HG02588 (cell line): ENCODE data around the gene RNF44.

Experiments used
- ATAC-seq: cut with Tn5 transposase; IDR thresholded peaks from one replicate; pipeline ENCODE4 v1.9.1; 2021; ENCODE audit warnings: mild to moderate bottlenecking, moderate library complexity; ENCODE audit not compliant: unreplicated experiment

RNF44 gene

DNA sequence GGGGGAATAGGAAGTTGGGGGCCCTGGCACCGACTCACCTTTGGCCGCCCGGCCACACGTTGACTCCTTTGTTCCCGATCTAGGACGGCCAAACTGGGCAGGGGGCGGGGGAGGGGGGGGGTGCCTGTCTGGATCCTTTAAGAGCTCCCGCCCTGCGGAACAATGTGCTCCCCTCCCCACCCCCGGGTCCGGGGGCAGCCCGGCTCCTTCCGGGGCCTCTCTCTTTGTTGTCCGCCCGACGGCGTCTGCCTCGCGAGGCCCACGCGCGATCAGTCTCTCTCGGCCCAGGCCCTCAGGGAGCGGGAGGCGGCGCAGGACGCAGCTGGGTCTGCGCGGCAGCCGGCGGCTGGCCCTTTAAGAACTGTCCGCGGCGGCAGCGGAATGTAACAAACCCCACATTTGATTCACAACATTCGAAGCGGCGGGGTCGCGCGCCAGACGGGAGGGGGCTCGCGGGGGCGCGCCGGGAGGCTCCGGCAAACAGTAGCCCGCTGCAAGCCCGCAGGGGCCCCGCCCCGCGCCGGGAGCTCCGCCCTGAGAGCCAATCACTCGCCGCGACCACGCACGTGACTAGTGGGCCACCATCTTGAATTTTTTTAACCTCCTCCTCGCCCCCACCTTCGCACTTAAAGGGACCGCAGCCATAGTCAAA, at the start of gene RNF44:
TSS of gene RNF44 (minus strand) at position 501 of the 652 bp plus-strand sequence. CDS start 4,930 bp downstream, outside the sequence.
- peak; percentile 49 for ATAC-seq

GRCh38 chr5:176583076-176583475, 45.9 kb upstream of the RNF44 start:
- no peak for ATAC-seq

GRCh38 chr5:176581361-176581760, 44.2 kb upstream of the RNF44 start:
- no peak for ATAC-seq

DNA sequence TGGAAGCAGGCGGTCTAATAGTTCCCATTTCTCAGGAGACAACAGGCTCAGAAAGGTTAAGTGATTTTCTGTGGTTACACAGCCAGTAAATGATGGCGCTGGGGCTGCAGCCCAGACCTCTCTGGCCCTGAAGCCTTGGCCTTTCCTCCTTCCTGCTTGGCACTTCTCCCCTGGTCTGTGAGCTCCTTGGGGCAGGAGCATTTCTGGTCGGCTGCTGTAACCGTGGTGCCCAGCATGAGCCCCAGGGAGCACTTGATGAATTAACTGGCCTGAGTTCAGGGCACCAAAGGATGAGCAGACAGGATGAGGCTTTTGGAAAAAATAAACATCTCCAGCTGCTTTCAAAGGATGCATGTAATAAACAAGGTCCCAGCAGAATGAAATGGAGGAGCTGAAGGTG, 42.1 kb upstream of the RNF44 start:
- ATAC-seq: no peak

DNA sequence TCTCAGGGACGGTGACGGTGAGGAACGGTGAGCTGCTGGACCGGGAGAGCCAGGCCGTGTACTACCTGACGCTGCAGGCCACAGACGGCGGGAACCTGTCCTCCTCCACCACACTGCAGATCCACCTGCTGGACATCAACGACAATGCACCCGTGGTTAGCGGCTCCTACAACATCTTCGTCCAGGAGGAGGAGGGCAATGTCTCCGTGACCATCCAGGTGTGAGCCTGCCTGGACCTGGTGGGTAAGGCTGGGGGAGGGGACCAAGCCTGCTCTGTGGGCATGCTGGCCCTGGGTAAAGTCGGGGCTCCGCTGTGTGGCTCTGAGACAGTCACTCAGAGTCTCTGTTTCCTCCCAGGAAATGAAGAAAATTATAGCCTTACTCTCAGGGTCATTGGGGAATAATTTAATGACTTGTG, 41.2 kb upstream of the RNF44 start:
- no peak for ATAC-seq

DNA sequence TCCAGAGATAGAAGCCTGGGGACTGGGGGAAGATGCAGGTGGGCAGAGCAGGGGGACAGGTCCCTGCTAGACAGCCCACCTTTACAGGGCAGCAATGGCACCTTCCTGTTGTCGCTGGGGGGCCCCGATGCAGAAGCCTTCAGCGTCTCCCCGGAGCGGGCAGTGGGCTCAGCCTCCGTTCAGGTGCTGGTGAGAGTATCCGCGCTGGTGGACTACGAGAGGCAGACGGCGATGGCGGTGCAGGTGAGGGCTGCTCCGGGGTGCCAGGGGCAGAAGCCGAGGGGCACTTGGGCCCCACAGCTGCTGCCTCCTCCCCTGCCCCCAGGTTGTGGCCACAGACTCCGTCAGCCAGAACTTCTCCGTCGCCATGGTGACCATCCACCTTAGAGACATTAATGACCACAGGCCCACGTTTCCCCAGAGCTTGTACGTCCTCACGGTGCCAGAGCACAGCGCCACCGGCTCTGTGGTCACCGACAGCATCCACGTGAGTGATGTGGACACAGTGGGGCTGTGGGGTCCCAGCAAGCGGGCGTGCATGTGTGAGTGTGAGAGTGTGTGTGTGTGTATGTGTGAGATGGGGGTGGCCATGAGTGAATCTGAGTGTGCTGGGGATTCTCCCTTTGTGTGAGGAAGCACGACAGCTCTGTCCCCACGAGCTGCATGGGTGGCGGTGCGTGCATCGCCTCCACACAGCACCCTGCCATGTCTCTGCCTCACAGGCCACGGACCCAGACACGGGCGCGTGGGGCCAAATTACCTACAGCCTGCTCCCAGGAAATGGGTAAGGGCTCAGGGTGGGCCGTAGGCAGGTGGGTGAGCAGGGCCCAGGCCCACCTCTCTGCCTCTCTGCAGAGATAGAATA, 40.3 kb upstream of the RNF44 start:
- ATAC-seq: no peak

GRCh38 chr5:176575488-176576422, 38.6 kb upstream of the RNF44 start:
- no peak for ATAC-seq

- ATAC-seq: no peak
Observed at GRCh38 chr5:176575066-176575465, 37.9 kb upstream of the RNF44 start.

DNA sequence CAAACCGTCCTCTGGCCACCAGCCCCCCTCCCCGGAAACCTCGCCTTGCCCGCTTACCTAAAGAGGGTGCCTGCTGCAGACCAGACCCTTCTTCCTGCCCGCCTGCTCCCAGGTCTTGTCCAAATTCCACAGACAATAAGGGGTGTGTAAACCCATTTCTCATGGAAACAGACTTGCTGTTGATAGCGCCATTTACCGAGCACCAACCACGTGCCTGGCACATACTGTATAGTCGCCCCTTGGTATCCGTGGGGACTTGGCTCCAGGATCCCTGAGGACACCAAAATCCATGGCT, 37.0 kb upstream of the RNF44 start:
- ATAC-seq: no peak

DNA sequence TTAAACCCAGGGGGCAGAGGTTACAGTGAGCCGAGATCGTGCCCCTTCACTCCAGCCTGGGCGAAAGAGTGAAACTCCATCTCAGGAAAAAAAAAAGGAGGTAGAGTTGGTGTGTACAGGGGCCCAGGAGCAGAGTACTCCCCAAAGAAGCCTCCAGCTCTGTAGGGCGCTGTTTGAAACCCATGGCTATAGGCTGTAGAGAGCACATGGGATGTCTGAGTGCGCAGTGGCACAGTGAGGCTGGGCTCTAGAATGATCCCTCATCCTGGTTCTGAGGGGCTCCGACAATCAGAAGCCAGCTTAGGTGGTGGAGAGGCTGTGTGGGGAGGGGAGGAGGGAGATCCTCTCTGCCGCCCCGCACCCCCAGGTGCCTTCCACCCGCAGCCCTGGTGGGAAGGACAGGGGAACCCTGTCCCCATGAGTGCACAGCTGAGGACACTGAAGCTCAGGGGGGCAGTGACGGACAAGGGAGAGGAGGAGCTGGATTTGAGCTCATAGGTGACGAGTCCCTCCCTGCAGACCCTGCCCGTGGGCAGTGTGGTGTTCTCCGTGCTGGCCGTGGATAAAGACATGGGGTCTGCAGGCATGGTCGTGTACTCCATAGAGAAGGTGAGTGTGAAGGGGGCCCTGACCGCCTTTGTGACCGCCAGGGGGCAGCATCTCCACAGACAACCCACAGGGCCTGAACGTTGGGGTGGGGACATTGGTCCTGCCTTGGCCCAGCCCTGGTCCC, 36.5 kb upstream of the RNF44 start:
- ATAC-seq: peak; percentile 55

DNA sequence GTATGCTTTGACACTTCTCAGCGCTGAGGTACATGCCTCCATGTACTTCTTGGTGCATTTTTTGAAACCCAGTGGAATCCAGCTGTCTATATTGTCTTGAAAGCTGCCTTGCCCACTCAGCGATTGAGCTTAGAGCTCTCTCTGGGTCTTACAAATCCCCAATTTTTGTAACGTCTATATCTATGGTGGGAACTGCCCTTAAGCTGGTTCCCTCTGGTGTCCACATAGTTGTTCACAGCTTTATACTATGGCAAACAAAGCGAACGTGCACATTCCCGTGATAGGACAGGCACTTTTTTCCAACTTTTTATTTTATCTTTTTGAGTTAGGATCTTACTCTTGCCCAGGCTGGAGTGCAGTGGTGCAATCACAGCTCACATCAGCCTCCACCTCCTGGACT, 32.8 kb upstream of the RNF44 start:
- no peak for ATAC-seq

DNA sequence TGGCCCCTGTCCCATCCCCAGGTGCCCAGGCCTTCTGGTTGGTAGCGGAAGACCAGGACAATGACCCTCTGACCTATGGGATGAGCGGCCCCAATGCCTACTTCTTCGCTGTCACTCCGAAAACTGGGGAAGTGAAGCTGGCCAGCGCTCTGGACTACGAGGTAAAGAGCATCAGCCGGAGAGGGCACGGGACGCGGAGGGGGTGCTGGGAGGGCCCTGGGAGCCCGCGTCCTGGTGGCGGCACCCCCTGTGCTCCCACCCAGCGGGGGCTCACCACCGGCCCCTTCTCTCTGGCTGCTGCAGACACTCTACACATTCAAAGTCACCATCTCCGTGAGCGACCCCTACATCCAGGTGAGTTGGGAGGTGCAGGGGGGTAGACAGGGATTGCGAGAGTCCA, 31.5 kb upstream of the RNF44 start:
- no peak for ATAC-seq

GRCh38 chr5:176565760-176566288, 28.6 kb upstream of the RNF44 start:
- no peak for ATAC-seq

DNA sequence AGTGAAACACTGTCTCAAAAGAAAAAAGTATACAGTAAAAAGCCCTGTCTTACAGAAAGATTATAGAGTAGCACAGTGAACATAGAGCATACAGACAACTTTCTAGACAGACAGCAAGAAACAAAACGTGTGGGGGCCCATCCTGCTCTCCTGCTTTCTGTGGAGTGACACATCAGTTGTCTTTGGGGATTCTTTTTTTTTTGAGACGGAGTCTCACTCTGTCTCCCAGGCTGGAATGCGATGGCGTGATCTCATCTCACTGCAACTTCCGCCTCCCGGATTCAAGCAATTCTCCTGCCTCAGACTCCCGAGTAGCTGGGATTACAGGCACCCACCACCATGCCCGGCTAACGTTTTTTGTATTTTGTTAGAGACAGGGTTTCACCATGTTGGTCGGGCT, 26.8 kb upstream of the RNF44 start:
- ATAC-seq: no peak

DNA sequence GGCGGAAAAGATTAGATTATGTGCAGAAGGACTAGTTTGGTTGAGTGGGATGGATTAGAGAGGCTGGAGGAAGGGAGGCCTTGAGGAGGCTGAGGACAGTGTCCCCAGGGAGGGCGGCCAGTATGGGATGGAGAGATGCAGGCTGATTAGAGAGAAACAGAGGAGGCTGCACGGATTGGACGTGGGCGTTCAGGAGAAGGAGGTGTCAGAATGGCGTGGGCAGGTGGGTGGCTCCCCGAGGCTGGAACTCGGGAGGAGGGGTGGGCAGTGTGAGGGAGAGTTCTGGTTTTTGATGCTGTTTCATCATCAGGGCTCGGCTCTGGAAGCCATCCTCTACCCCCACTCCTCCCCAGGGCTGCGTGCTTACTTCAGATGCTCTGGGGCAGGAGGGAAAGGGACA, 25.0 kb upstream of the RNF44 start:
- no peak for ATAC-seq

- ATAC-seq: no peak
Observed at GRCh38 chr5:176561259-176561658, 24.1 kb upstream of the RNF44 start.

DNA sequence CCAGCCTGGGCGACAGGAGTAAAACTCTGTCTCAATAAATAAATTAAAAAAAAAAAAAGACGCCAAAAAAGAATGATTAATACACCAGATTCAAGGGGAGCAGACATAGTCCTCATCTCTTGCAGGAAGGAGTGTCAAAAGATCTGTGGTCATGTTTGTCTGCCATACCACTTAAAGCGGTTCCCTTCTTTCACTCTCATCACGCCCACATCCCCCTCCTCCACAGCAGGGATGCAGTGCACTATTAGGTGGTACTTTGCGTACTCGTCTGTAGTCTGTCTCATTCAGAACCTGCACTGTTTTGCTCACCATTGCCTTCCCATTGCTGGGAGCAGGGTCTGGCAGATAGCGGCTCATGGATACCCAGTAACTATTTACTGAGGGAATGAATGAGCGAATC, 23.2 kb upstream of the RNF44 start:
- no peak for ATAC-seq

DNA sequence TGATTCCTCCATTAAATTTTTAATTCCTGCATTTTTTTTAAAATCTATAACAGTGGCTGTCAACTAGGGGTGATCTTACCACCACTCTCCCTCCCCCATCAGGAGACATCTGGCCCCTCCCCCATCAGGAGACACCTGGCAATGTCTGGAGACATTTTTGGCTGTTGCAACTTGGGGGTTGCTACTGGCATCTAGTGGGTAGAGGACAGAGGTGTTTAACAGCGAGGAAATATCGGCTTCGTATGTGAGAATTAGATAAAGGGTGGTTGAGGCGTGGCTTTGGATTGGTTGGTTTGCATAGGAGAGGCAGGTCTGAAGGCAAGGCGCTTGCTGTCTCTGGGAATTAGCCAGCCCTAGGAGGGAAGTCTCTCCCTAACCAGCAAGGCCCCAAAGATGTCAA, 22.5 kb upstream of the RNF44 start:
- no peak for ATAC-seq

DNA sequence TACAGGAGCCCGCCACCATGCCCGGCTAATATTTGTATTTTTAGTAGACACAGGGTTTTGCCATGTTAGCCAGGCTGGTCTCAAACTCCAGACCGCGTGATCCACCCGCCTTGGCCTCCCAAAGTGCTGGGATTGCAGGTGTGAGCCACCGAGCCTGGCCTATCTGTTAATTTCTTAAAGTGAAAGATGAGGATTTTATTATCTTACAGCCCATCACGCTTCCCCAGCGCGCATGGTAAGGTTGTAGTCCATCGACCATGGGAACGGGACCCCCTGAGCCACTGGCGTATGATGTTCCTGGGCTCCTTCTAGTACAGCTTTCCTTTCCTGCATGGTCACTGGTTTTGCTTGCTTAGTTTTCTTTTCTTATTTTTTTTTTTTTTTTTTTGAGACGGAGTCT, 20.6 kb upstream of the RNF44 start:
- ATAC-seq: no peak

- no peak for ATAC-seq
Observed at GRCh38 chr5:176553260-176554085, 16.3 kb upstream of the RNF44 start.
